ENCODE measurements around the gene DSCAML1. TPM values are rescaled to one million over a fixed set of nuclear protein-coding genes. Genes with fewer than 3 reads are reported as not detected.

Gene DSCAML1
- total and polyA plus RNA-seq, 2 of the 8 experiments (the other 6 are each of a cell fraction or from before 2014, with no cell fraction given) = 0.19 to 0.24 TPM

DNA sequence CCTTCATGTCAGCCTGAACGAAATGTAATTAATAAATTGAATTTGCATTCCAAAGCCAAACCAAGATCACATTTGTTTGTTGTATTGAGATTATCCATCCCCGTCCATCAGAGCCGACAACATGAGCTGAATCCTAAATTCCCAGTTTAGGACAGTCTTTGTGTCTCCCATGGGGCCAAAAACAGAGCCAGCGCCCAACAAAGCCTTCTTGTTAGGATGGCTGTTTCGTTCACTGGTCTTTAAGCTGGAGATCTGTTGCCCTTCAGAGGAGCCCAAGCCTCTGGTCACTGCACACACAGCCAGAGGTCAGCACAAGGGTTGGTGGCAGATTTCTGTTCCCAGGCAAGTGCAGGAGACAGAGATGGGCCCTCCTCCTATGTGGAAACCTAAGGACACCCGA, 25.8 kb downstream of the DSCAML1 start (continued):
- TF ChIP-seq KDM5A (IDR thresholded peaks at IDR 0.05; ENCODE audit: low read length) (no peak), NRF1 (IDR thresholded peaks at IDR 0.05; ENCODE audit: low read depth, low read length) (no peak), KDM4A (IDR thresholded peaks at IDR 0.05; ENCODE audit: low read depth, low read length, severe bottlenecking) (no peak), RNF2 (IDR thresholded peaks at IDR 0.05; ENCODE audit: borderline replicate concordance, low read depth, low read length, missing control alignments, poor library complexity, severe bottlenecking) (no peak), RBBP5 (IDR thresholded peaks at IDR 0.05; ENCODE audit: borderline replicate concordance, low read depth, low read length) (no peak)
- TF ChIP-seq, protein P1, sequence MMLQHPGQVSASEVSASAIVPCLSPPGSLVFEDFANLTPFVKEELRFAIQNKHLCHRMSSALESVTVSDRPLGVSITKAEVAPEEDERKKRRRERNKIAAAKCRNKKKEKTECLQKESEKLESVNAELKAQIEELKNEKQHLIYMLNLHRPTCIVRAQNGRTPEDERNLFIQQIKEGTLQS (IDR thresholded peaks at IDR 0.05; ENCODE audit: insufficient read depth, low read depth, low read length) = no peak

Measured in H1 (cell line).